HFF-Myc (cell line): ENCODE data around the gene SLAMF8.

ENCODE experiments used
- DNase-seq: peaks from one replicate; pipeline ENCODE4 v3.0.0-alpha.2; 2011; ENCODE audit warnings: low read depth; ENCODE audit errors: extremely low read depth
- H3K4me3 ChIP-seq: replicated peaks from 2 replicates; pipeline ENCODE4 v1.5.1; 2011; ENCODE audit warnings: low read depth, mild to moderate bottlenecking, control low read depth, low read length
- TF ChIP-seq, protein P1 (sequence below): IDR thresholded peaks from 2 replicates; pipeline ENCODE4 v1.5.1; 2012; ENCODE audit warnings: mild to moderate bottlenecking, low read depth, low read length, control low read depth; ENCODE audit errors: missing control alignments

The SLAMF8 gene

DNA sequence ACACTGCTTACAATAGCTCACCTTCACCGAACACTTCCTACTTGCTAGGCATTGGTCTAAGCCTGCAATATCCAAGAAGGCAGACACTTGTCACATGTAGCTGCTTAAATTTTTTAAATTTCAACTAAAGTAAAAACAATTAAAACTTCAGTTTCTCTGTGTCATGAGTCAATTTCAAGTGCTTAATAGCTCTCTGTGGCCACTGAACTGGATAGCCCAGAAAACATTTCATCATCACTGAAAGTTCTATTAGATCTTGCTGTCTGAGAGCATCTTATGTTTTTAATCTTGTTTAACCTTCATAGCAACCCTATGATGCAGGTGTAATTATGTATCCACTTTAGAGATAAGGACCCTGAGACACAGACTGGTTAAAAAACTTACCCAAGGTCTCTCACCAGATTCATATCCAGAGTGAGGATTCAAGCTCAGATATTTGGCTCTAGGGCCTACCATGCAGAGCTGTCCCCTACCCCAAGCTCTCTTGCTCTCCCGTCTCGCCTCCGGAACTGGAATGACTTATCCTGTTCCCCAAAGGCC is 27.2 kb upstream of the SLAMF8 start:
- no peak for DNase-seq
- TF ChIP-seq, protein P1, sequence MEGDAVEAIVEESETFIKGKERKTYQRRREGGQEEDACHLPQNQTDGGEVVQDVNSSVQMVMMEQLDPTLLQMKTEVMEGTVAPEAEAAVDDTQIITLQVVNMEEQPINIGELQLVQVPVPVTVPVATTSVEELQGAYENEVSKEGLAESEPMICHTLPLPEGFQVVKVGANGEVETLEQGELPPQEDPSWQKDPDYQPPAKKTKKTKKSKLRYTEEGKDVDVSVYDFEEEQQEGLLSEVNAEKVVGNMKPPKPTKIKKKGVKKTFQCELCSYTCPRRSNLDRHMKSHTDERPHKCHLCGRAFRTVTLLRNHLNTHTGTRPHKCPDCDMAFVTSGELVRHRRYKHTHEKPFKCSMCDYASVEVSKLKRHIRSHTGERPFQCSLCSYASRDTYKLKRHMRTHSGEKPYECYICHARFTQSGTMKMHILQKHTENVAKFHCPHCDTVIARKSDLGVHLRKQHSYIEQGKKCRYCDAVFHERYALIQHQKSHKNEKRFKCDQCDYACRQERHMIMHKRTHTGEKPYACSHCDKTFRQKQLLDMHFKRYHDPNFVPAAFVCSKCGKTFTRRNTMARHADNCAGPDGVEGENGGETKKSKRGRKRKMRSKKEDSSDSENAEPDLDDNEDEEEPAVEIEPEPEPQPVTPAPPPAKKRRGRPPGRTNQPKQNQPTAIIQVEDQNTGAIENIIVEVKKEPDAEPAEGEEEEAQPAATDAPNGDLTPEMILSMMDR, result no peak
- no peak overlapping the region for H3K4me3 ChIP-seq

DNA sequence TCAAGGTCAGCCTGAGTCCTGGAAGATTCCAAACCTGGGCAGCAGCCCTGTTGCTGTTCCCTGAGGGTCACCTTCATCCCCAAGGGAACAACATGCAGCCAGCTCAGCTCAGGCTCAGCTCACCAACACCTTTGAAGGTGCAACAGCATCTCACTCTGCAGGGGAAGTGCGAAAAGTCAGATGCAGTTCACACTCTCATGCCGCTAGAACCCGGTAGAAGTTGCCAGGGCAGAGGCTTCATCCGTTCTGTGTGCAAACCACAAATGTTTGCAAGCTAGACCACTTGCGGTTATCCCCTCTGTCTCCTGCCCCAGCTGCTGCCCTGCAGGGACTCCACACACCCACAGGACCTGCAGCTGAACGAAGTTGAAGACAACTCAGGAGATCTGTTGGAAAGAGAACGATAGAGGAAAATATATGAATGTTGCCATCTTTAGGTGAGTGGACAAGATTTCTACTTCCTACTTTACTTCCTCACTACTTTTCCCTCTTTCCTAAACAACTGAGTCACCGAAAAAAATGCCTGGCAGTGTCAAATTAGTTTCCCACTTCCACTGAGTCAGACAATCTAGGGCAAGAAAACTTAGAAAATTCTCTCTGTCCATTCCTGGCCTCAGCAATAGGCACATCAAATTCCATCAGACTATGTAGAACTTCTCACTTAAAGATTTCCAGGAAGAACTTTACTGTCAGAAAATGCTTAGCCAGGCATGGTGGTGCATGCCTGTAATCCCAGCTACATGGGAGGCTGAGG is 26.3 kb upstream of the SLAMF8 start:
- no peak overlapping the region for H3K4me3 ChIP-seq
- DNase-seq, result no peak
- TF ChIP-seq, protein P1, result no peak

DNA sequence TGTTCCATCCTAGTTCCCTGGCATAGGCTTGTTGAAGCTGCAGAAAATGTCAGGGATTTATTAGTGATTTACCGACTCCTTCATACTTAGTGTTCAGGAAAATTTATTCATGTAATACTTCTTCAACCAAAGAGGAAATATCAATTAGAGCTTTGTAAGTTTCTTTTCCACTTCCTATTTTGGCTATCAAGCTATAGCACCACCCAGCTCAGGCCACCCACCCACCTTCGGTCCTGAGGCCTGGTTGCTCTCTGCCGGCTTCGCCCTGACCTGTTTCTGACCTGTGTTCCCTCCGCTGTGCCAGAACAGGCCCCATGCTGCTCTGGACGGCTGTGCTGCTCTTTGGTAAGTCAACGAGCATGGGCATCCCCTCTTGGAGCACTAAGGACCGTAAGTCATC is 24.6 kb upstream of the SLAMF8 start, which contains the start of gene FCRL6:
TSS of gene FCRL6 (plus strand) at position 250 of the 400 bp plus-strand sequence. CDS start at position 315, 65 bp downstream.
- no peak for DNase-seq
- H3K4me3 ChIP-seq, result no peak within 1 kb of the TSS
- TF ChIP-seq, protein P1, result no peak

DNA sequence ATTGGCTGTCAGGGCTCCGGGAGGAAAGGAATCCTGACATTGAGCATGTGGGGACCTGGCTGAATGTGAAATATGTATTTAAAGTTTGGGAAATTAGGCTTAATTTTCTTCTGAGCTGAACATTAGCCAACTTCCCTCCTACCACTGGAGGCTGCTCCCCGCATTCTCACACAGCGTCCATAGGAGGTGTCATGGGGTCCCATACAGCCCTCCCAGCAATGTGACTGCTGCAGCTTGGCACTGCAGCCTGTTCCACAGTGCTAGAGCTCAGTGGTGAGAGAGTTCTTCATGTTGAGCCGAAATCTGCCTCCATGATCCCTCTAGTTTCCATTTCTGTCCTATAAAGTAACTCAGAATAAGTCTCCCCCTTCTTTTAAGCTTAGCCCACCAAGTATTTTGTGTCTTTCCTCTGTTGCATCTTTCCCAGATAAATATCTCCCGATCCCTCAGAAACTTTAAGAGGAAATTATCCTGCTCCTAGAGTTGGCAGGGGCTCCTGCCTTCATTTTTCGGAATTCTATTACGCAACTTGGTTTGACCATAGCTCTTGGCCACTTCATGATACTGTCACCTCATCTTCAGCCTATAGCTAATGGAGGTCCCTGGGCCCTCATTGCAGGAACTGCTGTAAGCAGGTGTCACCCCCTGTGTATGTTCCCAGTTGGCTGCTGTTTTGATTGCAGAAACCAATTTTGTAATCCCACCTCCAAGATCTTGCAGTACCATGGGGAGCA is 22.6 kb upstream of the SLAMF8 start:
- no peak for DNase-seq
- TF ChIP-seq, protein P1, result no peak
- H3K4me3 ChIP-seq, result no peak overlapping the region

DNA sequence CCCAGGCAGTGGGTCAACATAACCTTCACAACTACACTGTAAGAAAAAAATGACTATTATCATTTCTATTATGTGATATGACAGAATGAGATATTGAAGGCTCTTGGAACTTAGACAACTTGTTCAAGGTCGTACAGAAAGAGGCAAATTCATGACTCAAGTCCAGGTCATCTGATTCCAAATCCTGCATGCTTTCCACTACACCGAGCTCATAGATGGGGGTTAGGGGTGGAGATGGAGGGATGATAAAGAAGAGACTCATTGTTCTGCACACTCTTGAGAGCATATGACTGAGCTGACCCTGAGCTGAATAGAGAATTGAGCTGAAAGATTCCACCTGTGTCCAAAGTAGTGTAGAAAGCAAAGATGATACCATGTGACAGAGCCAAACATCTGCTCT is 21.7 kb upstream of the SLAMF8 start:
- H3K4me3 ChIP-seq, result no peak overlapping the region
- TF ChIP-seq, protein P1, result no peak
- no peak for DNase-seq

DNA sequence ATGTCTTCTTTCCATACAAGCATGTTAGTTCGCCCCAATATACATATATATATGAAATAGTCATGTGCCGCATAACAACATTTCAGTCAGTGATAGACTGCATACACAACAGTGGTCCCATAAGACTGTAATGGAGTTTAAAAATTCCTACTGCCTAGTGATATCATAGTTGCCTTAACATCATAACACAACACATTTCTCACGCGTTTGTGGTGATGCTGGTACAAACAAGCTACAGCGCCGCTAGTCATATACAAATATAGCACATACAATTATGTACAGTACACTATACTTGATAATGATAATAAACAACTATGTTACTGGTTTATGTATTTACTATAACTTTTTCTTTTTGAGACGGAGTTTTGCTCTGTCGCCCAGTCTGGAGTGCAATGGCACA is 10.7 kb upstream of the SLAMF8 start:
- no peak for DNase-seq
- TF ChIP-seq, protein P1, result no peak
- H3K4me3 ChIP-seq, result no peak overlapping the region
